Measurements from ENCODE around the gene RNU4-1. TPM values are rescaled to one million over a fixed set of nuclear protein-coding genes. Genes with fewer than 3 reads are reported as not detected.

The RNU4-1 gene
- total and polyA plus RNA-seq, 10 of the 15 experiments (the other 5 are each of a cell fraction or from before 2014, with no cell fraction given) = under 0.01 to 15,332 (median 7.1) TPM; not detected in 3

DNA sequence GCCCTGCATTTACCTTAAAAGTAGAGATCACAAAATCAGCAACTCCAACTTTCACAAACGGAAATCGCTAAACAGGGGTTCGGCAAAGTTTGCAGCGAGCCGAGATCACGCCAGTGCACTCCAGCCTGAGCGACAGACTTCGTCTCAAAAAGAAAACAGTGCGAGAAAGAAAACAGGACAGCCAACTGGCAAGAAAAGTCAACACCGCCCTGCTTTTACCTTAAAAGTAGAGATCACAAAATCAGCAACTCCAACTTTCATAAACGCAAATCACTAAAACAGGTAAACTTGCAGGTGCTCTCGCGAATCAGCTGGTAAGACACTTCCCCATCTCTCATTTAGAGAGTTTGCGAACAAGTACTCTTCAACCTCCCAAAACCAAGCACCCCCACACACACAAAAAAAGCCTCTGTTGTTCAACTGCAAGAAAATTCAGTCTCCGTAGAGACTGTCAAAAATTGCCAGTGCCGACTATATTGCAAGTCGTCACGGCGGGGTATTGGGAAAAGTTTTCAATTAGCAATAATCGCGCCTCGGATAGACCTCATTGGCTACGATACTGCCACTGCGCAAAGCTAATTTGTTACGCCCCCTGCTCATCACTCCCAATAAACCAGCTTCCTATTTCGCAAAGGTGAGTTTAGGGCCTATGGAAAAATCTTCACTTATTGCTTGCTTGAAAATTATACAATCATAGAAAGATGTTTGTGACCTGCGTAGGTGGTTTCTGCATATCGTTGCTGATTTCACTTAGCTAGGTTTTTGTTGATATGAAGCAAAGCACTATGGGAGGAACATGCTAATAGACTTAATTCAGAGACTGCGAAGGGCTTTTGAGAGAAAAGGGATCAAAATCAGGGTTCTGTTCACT is at the start of gene RNU4-1 (continued):
- TF ChIP-seq, protein P1, sequence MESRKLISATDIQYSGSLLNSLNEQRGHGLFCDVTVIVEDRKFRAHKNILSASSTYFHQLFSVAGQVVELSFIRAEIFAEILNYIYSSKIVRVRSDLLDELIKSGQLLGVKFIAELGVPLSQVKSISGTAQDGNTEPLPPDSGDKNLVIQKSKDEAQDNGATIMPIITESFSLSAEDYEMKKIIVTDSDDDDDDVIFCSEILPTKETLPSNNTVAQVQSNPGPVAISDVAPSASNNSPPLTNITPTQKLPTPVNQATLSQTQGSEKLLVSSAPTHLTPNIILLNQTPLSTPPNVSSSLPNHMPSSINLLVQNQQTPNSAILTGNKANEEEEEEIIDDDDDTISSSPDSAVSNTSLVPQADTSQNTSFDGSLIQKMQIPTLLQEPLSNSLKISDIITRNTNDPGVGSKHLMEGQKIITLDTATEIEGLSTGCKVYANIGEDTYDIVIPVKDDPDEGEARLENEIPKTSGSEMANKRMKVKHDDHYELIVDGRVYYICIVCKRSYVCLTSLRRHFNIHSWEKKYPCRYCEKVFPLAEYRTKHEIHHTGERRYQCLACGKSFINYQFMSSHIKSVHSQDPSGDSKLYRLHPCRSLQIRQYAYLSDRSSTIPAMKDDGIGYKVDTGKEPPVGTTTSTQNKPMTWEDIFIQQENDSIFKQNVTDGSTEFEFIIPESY (IDR thresholded peaks at IDR 0.05) = peak; percentile 9; the same call in 1 of the 2 replicates
- TF ChIP-seq TCF3 (IDR thresholded peaks at IDR 0.05; ENCODE audit: borderline replicate concordance, insufficient read depth, low read depth, low read length) (peak; percentile 97), TARDBP (IDR thresholded peaks at IDR 0.05; ENCODE audit: borderline replicate concordance) (peak; percentile 99), CBX5 (IDR thresholded peaks at IDR 0.05; ENCODE audit: low read depth) (peak; percentile 95), RUNX3 (IDR thresholded peaks at IDR 0.05; ENCODE audit: low read length) (peak; percentile 79), ETV6 (conservative IDR thresholded peaks at IDR 0.05 in 1 of 2, IDR thresholded peaks at IDR 0.05 in 1 of 2; ENCODE audit: borderline replicate concordance in 1 of 2, low read depth in 1 of 2) (peak in 1 of 2 experiments; percentile 77; a peak in 1 of 4 replicates), CREB1 (IDR thresholded peaks at IDR 0.05; ENCODE audit: low read depth) (peak; percentile 81; the same call in 1 of the 2 replicates), MYC (IDR thresholded peaks at IDR 0.05; ENCODE audit: insufficient read depth, insufficient read length, insufficient replicate concordance, low read length, severe bottlenecking) (no peak), GATAD2B (conservative IDR thresholded peaks at IDR 0.05; ENCODE audit: low read depth) (0 out of 2 replicates have a peak, but pooled peaks have one; percentile 24), NR2F1 (conservative IDR thresholded peaks at IDR 0.05) (peak; percentile 34; the same call in 1 of the 2 replicates), NRF1 (conservative IDR thresholded peaks at IDR 0.05; ENCODE audit: low read depth, low read length) (no peak), CEBPB (IDR thresholded peaks at IDR 0.05; ENCODE audit: borderline replicate concordance in 1 of 2, low read depth in 2 of 2, low read length in 2 of 2) (peak in 1 of 2 experiments; percentile 87; a peak in 1 of 4 replicates), EGR1 (IDR thresholded peaks at IDR 0.05; ENCODE audit: borderline replicate concordance in 1 of 2, low read depth in 2 of 2, low read length in 2 of 2) (peak; percentile 36 to 92), CHD1 (IDR thresholded peaks at IDR 0.05; ENCODE audit: low read depth, low read length) (no peak)
- TF ChIP-seq, protein P2, sequence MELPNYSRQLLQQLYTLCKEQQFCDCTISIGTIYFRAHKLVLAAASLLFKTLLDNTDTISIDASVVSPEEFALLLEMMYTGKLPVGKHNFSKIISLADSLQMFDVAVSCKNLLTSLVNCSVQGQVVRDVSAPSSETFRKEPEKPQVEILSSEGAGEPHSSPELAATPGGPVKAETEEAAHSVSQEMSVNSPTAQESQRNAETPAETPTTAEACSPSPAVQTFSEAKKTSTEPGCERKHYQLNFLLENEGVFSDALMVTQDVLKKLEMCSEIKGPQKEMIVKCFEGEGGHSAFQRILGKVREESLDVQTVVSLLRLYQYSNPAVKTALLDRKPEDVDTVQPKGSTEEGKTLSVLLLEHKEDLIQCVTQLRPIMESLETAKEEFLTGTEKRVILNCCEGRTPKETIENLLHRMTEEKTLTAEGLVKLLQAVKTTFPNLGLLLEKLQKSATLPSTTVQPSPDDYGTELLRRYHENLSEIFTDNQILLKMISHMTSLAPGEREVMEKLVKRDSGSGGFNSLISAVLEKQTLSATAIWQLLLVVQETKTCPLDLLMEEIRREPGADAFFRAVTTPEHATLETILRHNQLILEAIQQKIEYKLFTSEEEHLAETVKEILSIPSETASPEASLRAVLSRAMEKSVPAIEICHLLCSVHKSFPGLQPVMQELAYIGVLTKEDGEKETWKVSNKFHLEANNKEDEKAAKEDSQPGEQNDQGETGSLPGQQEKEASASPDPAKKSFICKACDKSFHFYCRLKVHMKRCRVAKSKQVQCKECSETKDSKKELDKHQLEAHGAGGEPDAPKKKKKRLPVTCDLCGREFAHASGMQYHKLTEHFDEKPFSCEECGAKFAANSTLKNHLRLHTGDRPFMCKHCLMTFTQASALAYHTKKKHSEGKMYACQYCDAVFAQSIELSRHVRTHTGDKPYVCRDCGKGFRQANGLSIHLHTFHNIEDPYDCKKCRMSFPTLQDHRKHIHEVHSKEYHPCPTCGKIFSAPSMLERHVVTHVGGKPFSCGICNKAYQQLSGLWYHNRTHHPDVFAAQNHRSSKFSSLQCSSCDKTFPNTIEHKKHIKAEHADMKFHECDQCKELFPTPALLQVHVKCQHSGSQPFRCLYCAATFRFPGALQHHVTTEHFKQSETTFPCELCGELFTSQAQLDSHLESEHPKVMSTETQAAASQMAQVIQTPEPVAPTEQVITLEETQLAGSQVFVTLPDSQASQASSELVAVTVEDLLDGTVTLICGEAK (IDR thresholded peaks at IDR 0.05; ENCODE audit: borderline replicate concordance) = no peak
- TF ChIP-seq, protein P3, sequence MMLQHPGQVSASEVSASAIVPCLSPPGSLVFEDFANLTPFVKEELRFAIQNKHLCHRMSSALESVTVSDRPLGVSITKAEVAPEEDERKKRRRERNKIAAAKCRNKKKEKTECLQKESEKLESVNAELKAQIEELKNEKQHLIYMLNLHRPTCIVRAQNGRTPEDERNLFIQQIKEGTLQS (IDR thresholded peaks at IDR 0.05; ENCODE audit: borderline replicate concordance, extremely low read depth, low read depth, low read length) = no peak
- TF ChIP-seq, protein P4, sequence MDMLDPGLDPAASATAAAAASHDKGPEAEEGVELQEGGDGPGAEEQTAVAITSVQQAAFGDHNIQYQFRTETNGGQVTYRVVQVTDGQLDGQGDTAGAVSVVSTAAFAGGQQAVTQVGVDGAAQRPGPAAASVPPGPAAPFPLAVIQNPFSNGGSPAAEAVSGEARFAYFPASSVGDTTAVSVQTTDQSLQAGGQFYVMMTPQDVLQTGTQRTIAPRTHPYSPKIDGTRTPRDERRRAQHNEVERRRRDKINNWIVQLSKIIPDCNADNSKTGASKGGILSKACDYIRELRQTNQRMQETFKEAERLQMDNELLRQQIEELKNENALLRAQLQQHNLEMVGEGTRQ (IDR thresholded peaks at IDR 0.05; ENCODE audit: borderline replicate concordance, low read depth, low read length) = no peak

Measured in GM12878 (cell line).